Measurements from ENCODE around the gene RETREG3. TPM values are rescaled to one million over a fixed set of nuclear protein-coding genes. Genes with fewer than 3 reads are reported as not detected.
A peak's percentile ranks its signal among the peaks of the same experiment; 100 is the strongest.

RETREG3 gene
- total and polyA plus RNA-seq, 2 of the 13 experiments (the other 11 are each of a cell fraction or from before 2014, with no cell fraction given) = 47.0 to 55.8 TPM

DNA sequence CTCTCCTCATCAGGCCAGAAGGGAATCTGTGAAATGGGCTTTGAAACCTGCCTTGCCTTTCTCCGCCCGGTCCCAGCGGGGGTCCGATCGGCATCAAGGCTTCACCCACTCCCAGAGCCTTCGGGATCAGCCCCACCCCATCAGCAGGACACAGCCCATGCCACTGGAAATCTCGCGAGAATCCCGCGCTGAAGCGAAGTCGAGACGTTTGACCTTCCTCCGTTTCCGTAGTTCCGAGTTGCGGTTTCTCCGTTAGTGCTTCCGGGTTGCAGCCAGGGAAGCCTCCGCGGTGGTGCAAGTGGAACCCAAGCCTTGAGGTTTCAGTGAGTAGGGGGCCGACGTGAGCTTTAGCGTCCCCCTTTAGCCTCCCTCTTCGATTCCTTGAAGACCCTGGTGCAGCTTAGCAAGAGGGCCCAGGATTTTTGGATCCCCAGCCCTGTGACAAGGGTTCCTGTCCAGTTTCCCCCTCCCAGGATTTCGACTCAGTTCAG lies 47.2 kb downstream of the RETREG3 start, which contains the start of gene COASY (continued):
- peak; percentile 66 for TF ChIP-seq UBTF (CRISPR knock-in tag; IDR thresholded peaks at IDR 0.05)
- TF ChIP-seq ZNF800 (CRISPR knock-in tag; IDR thresholded peaks at IDR 0.05) = no peak; the same call in none of the 2 replicates
- no peak for TF ChIP-seq ZNF296 (CRISPR knock-in tag; conservative IDR thresholded peaks at IDR 0.05)
- peak; percentile 61; the same call in 1 of the 2 replicates for TF ChIP-seq TRAFD1 (CRISPR knock-in tag; IDR thresholded peaks at IDR 0.05; ENCODE audit: borderline replicate concordance)
- peak; percentile 83; the same call in 1 of the 2 replicates for TF ChIP-seq ZMAT3 (CRISPR knock-in tag; conservative IDR thresholded peaks at IDR 0.05)
- TF ChIP-seq, protein P1, sequence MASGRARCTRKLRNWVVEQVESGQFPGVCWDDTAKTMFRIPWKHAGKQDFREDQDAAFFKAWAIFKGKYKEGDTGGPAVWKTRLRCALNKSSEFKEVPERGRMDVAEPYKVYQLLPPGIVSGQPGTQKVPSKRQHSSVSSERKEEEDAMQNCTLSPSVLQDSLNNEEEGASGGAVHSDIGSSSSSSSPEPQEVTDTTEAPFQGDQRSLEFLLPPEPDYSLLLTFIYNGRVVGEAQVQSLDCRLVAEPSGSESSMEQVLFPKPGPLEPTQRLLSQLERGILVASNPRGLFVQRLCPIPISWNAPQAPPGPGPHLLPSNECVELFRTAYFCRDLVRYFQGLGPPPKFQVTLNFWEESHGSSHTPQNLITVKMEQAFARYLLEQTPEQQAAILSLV (CRISPR knock-in tag; IDR thresholded peaks at IDR 0.05; ENCODE audit: borderline replicate concordance) = peak; percentile 73
- no peak for TF ChIP-seq ZBTB42 (CRISPR knock-in tag; IDR thresholded peaks at IDR 0.05)
- TF ChIP-seq ZZZ3 (CRISPR knock-in tag; IDR thresholded peaks at IDR 0.05; ENCODE audit: borderline replicate concordance) = peak; percentile 80; the same call in 1 of the 2 replicates
- no peak; the same call in 1 of the 2 replicates for TF ChIP-seq AHR (CRISPR knock-in tag; IDR thresholded peaks at IDR 0.05)
- TF ChIP-seq STAT5B (CRISPR knock-in tag; IDR thresholded peaks at IDR 0.05) = peak; percentile 69
- TF ChIP-seq, protein P2, sequence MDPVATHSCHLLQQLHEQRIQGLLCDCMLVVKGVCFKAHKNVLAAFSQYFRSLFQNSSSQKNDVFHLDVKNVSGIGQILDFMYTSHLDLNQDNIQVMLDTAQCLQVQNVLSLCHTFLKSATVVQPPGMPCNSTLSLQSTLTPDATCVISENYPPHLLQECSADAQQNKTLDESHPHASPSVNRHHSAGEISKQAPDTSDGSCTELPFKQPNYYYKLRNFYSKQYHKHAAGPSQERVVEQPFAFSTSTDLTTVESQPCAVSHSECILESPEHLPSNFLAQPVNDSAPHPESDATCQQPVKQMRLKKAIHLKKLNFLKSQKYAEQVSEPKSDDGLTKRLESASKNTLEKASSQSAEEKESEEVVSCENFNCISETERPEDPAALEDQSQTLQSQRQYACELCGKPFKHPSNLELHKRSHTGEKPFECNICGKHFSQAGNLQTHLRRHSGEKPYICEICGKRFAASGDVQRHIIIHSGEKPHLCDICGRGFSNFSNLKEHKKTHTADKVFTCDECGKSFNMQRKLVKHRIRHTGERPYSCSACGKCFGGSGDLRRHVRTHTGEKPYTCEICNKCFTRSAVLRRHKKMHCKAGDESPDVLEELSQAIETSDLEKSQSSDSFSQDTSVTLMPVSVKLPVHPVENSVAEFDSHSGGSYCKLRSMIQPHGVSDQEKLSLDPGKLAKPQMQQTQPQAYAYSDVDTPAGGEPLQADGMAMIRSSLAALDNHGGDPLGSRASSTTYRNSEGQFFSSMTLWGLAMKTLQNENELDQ (CRISPR knock-in tag; IDR thresholded peaks at IDR 0.05; ENCODE audit: borderline replicate concordance) = peak; percentile 66; the same call in 1 of the 2 replicates
- TF ChIP-seq HNRNPLL (IDR thresholded peaks at IDR 0.05; ENCODE audit: low read depth, low read length, poor library complexity, severe bottlenecking) = peak; percentile 96
- TF ChIP-seq BCLAF1 (IDR thresholded peaks at IDR 0.05) = no peak
- TF ChIP-seq YEATS2 (CRISPR knock-in tag; IDR thresholded peaks at IDR 0.05; ENCODE audit: borderline replicate concordance) = peak; percentile 100
- TF ChIP-seq SRSF9 (IDR thresholded peaks at IDR 0.05; ENCODE audit: borderline replicate concordance, insufficient read depth, low read depth, low read length, poor library complexity, severe bottlenecking) = no peak
- TF ChIP-seq ZNF264 (CRISPR knock-in tag; IDR thresholded peaks at IDR 0.05) = peak; percentile 93

All from HepG2 (cell line).